A673 (cell line): ENCODE results near the gene SCARB2. TPM values are rescaled to one million over a fixed set of nuclear protein-coding genes. Genes with fewer than 3 reads are reported as not detected.

Experiments
- BruUV-seq: library from RNA; stranded (reverse); fragments of 400-500 nt; replicated peaks from 2 replicates; lab custom pipeline; 2021; lab: Mats Ljungman, UMichigan
- CTCF ChIA-PET: fragments of 300-600 bp; sonication (Branson Sonifier 250); formaldehyde crosslinking; loops from one replicate; lab custom pipeline; 2022; ENCODE audit warnings: antibody characterized with exemption; lab: Charles Lee
- POLR2A ChIA-PET: fragments of 300-600 bp; sonication (Branson Sonifier 250); formaldehyde crosslinking; loops from one replicate; lab custom pipeline; 2022; ENCODE audit warnings: antibody characterized with exemption; ENCODE audit not compliant: low non-redundant PET; lab: Charles Lee
- DNase-seq: peaks from one replicate; pipeline ENCODE4 v3.0.0-alpha.2; 2015; ENCODE audit warnings: low spot score
- H3K27ac ChIP-seq: fragments of 200-600 bp; sonication (generic); 2 replicates; pipeline ENCODE4 v1.5.1; 2016; ENCODE audit warnings: mixed run types, low read depth, mild to moderate bottlenecking, mixed read lengths, antibody characterized with exemption, low read length; ENCODE audit not compliant: poor library complexity, severe bottlenecking
- H3K27me3 ChIP-seq: fragments of 200-600 bp; sonication (generic); replicated peaks from 2 replicates; pipeline ENCODE4 v1.6.1; 2017; ENCODE audit warnings: mixed run types, low read depth, mild to moderate bottlenecking, mixed read lengths, antibody characterized with exemption, low read length; ENCODE audit not compliant: insufficient read depth, poor library complexity
- H3K36me3 ChIP-seq: fragments of 200-600 bp; sonication (generic); 2 replicates; pipeline ENCODE4 v1.6.1; 2016; ENCODE audit warnings: mixed run types, mild to moderate bottlenecking, mixed read lengths, antibody characterized with exemption, low read length; ENCODE audit not compliant: insufficient read depth, poor library complexity, severe bottlenecking
- H3K4me1 ChIP-seq: fragments of 200-600 bp; sonication (generic); 2 replicates; pipeline ENCODE4 v1.6.1; 2017; ENCODE audit warnings: mixed run types, mild to moderate bottlenecking, mixed read lengths, antibody characterized with exemption, low read length; ENCODE audit not compliant: insufficient read depth, poor library complexity, severe bottlenecking
- H3K4me3 ChIP-seq: fragments of 200-600 bp; sonication (generic); 2 replicates; pipeline ENCODE4 v1.5.1; 2016; ENCODE audit warnings: low read depth, mixed run types, mild to moderate bottlenecking, mixed read lengths, low read length; ENCODE audit not compliant: poor library complexity, severe bottlenecking
- H3K9me3 ChIP-seq: fragments of 200-600 bp; sonication (generic); 2 replicates; pipeline ENCODE4 v1.6.1; 2016; ENCODE audit warnings: mixed run types, low read depth, mild to moderate bottlenecking, mixed read lengths, antibody characterized with exemption, low read length; ENCODE audit not compliant: poor library complexity, severe bottlenecking
- CTCF ChIP-seq: fragments of 300-800, 200-600 bp; sonication (generic); conservative IDR thresholded peaks from 2 replicates; pipeline ENCODE4 v1.5.1; 2017; ENCODE audit warnings: low read depth, mild to moderate bottlenecking, antibody characterized with exemption, low read length, moderate library complexity, mixed read lengths
- EZH2 ChIP-seq: fragments of 200-600 bp; sonication (generic); IDR thresholded peaks from 2 replicates; pipeline ENCODE4 v1.6.1; 2017; ENCODE audit warnings: borderline replicate concordance, low read depth, mild to moderate bottlenecking, mixed read lengths, antibody characterized with exemption, low read length; ENCODE audit not compliant: poor library complexity, severe bottlenecking
- intact Hi-C: fragments of 100-400 bp; cut with micrococcal nuclease; formaldehyde crosslinking; loops from one replicate; pipeline ENCODE4 v1.10.0; 2022; ENCODE audit not compliant: unreplicated experiment
- total RNA-seq: library from RNA; stranded (reverse); gene quantifications from 2 replicates; pipeline ENCODE4 v1.2.3, GENCODE V29; 2021

The SCARB2 gene
- total RNA-seq, 1 experiment from 2014 or later, result 27.9 TPM

GRCh38 chr4:76188557-76188956 is 25.1 kb downstream of the SCARB2 start:
- H3K36me3 ChIP-seq, result peaks cover 2% of the 10 kb centered on the region
- no peaks in the 10 kb centered on the region for H3K9me3 ChIP-seq
- TF ChIP-seq CTCF, result no peak
- TF ChIP-seq EZH2, result no peak
- no TSS peak for BruUV-seq
- no peak overlapping the region for H3K27ac ChIP-seq
- ChIA-PET POLR2A (no interaction called here), CTCF (no interaction called here)
- no peak overlapping the region for H3K4me3 ChIP-seq
- DNase-seq, result no peak
- H3K27me3 ChIP-seq, result no peaks in the 10 kb centered on the region
- no peaks in the 10 kb centered on the region for H3K4me1 ChIP-seq
- intact Hi-C loops, result loop anchor here (10.0 kb wide), 1 partner anchor 306 kb away; no protein-coding TSS in a partner anchor

- Histone ChIP-seq H3K36me3 (peaks cover 2% of the 10 kb centered on the region), H3K4me1 (no peaks in the 10 kb centered on the region), H3K27me3 (no peaks in the 10 kb centered on the region), H3K9me3 (no peaks in the 10 kb centered on the region), H3K4me3 (no peak overlapping the region), H3K27ac (no peak overlapping the region)
- TF ChIP-seq CTCF (no peak), EZH2 (no peak)
- no peak for DNase-seq
- intact Hi-C loops, result loop anchor here (10.0 kb wide), 1 partner anchor 307 kb away; no protein-coding TSS in a partner anchor
- POLR2A ChIA-PET, result no interaction called here
- no TSS peak for BruUV-seq
- CTCF ChIA-PET, result no interaction called here
These were observed 25.5 kb downstream of the SCARB2 start for GRCh38 chr4:76188149-76188548.

GRCh38 chr4:76187152-76187551 is 26.5 kb downstream of the SCARB2 start:
- H3K27ac ChIP-seq, result no peak overlapping the region
- H3K4me1 ChIP-seq, result no peaks in the 10 kb centered on the region
- CTCF ChIA-PET, result no interaction called here
- no peak for DNase-seq
- intact Hi-C loops, result loop anchor here (10.0 kb wide), 1 partner anchor 308 kb away; no protein-coding TSS in a partner anchor
- TF ChIP-seq EZH2, result no peak
- no peak for TF ChIP-seq CTCF
- H3K4me3 ChIP-seq, result no peak overlapping the region
- H3K36me3 ChIP-seq, result no peaks in the 10 kb centered on the region
- no peaks in the 10 kb centered on the region for H3K9me3 ChIP-seq
- POLR2A ChIA-PET, result no interaction called here
- H3K27me3 ChIP-seq, result no peaks in the 10 kb centered on the region
- no TSS peak for BruUV-seq
